HepG2 (cell line): ENCODE results near the gene ATG16L2. TPM values are rescaled to one million over a fixed set of nuclear protein-coding genes. Genes with fewer than 3 reads are reported as not detected.

ENCODE experiments used
- ERF ChIP-seq: IDR thresholded peaks from 2 replicates; pipeline ENCODE4 v1.6.1; 2018; ENCODE audit warnings: missing biosample characterization, missing genetic modification reagents
- FOXK1 ChIP-seq: sonication (generic); formaldehyde crosslinking; IDR thresholded peaks from 2 replicates; pipeline ENCODE4 v1.4.0; 2020; ENCODE audit warnings: low read depth, missing genetic modification reagents, borderline replicate concordance
- HMGXB4 ChIP-seq, 2 experiments: sonication (generic) in 1 of 2; formaldehyde crosslinking in 1 of 2; IDR thresholded peaks; 2 replicates each; pipeline versions ENCODE4 v1.4.0 to v1.6.1; 2018 to 2020; ENCODE audit warnings: missing genetic modification reagents in 2 of 2, borderline replicate concordance in 1 of 2, low read depth in 1 of 2, mild to moderate bottlenecking in 1 of 2, missing biosample characterization in 1 of 2
- KAT7 ChIP-seq: IDR thresholded peaks from 2 replicates; pipeline ENCODE4 v1.6.1; 2018; ENCODE audit warnings: borderline replicate concordance, missing compliant biosample characterization
- KLF6 ChIP-seq: IDR thresholded peaks from 2 replicates; pipeline ENCODE4 v1.8.0; 2016; ENCODE audit warnings: missing biosample characterization, missing genetic modification reagents
- MLX ChIP-seq: IDR thresholded peaks from 2 replicates; pipeline ENCODE4 v1.6.1; 2016
- POGK ChIP-seq: sonication (generic); formaldehyde crosslinking; conservative IDR thresholded peaks from 2 replicates; pipeline ENCODE4 v1.8.0; 2022; ENCODE audit warnings: mild to moderate bottlenecking, moderate library complexity, missing genetic modification reagents
- SKI ChIP-seq: fragments of 450-650 bp; IDR thresholded peaks from one replicate; pipeline ENCODE4 v1.6.1; 2018; ENCODE audit warnings: mild to moderate bottlenecking; ENCODE audit not compliant: partially characterized antibody
- SMYD3 ChIP-seq: sonication (generic); formaldehyde crosslinking; IDR thresholded peaks from 2 replicates; pipeline ENCODE4 v1.8.1; 2023; ENCODE audit warnings: mild to moderate bottlenecking, missing genetic modification reagents
- SOX6 ChIP-seq, 2 experiments: fragments of 450-650 bp in 1 of 2; sonication (generic) in 1 of 2; formaldehyde crosslinking in 1 of 2; IDR thresholded peaks; 2 replicates each; pipeline versions ENCODE4 v1.4.0 to v1.6.1; 2017 to 2020; ENCODE audit warnings: antibody characterized with exemption in 1 of 2, mild to moderate bottlenecking in 1 of 2, missing genetic modification reagents in 1 of 2
- ZMYM3 ChIP-seq: sonication (generic); formaldehyde crosslinking; IDR thresholded peaks from 2 replicates; pipeline ENCODE4 v1.5.1; 2020; ENCODE audit warnings: mild to moderate bottlenecking, missing genetic modification reagents
- ZNF275 ChIP-seq: sonication (generic); formaldehyde crosslinking; IDR thresholded peaks from 2 replicates; pipeline ENCODE4 v1.8.0; 2022; ENCODE audit warnings: missing genetic modification reagents, mild to moderate bottlenecking, inconsistent platforms, borderline replicate concordance
- ZNF280B ChIP-seq: sonication (generic); formaldehyde crosslinking; IDR thresholded peaks from 2 replicates; pipeline ENCODE4 v1.5.0; 2020; ENCODE audit warnings: missing genetic modification reagents, mild to moderate bottlenecking, borderline replicate concordance
- ZNF326 ChIP-seq: sonication (generic); formaldehyde crosslinking; IDR thresholded peaks from 2 replicates; pipeline ENCODE4 v1.4.0; 2020; ENCODE audit warnings: missing genetic modification reagents, borderline replicate concordance
- polyA plus RNA-seq, 8 experiments: library from polyadenylated mRNA; depleted of rRNA in 3 of 8; stranded (reverse) in 7 of 8; unstranded in 1 of 8; fragments of >200 nt; fragmentation: Illumina TruSeq in 4 of 8; extraction: Trizol in 4 of 8; gene quantifications; 2 replicates each; pipeline versions ENCODE4 v1.2.1 to v1.2.3, GENCODE V29; 2011 to 2016; ENCODE audit warnings: low read depth in 4 of 8, missing spikeins in 1 of 8, mixed read lengths in 1 of 8; ENCODE audit not compliant: insufficient read depth in 1 of 8
- total RNA-seq, 5 experiments: library from RNA; depleted of rRNA; stranded (reverse); fragments of >200 nt; fragmentation: Illumina TruSeq; extraction: Trizol; gene quantifications; 2 replicates each; pipeline ENCODE4 v1.2.3, GENCODE V29; 2016; ENCODE audit warnings: low read depth in 1 of 5
- TF ChIP-seq, protein P1 (sequence below): IDR thresholded peaks from 2 replicates; pipeline ENCODE4 v1.4.0; 2020; ENCODE audit warnings: mild to moderate bottlenecking, missing genetic modification reagents

The ATG16L2 gene
- total and polyA plus RNA-seq, 2 of the 13 experiments (the other 11 are each of a cell fraction or from before 2014, with no cell fraction given) = 6.2 to 14.8 TPM

DNA sequence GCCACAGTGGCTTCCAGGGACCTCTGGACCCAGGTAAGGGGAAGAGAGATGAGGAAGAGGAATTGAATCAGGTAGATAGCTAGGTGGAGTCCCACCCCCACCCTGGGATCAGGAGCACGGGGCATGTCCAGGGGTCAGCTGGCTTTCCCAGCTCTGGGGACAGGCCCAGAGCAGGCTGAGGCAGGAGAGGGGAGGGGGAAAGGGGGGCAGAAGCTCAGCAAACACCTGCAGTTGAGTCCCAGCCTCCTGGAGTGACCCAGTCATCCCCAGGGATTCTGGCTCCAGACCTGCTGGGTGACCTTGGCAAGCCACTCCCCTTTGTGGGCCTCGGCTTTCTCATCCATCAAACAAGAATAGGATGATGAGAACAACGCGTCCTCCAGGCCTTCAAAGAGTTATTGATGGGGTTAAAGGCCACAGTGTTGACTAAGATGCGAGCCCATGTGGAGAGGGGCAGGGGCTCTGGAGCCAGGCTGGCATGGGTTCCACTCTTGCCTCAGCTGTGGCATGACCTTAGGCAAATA, 36.4 kb upstream of the ATG16L2 start (continued):
- TF ChIP-seq ZMYM3 = peak; percentile 43; the same call in 1 of the 2 replicates
- TF ChIP-seq, protein P1, sequence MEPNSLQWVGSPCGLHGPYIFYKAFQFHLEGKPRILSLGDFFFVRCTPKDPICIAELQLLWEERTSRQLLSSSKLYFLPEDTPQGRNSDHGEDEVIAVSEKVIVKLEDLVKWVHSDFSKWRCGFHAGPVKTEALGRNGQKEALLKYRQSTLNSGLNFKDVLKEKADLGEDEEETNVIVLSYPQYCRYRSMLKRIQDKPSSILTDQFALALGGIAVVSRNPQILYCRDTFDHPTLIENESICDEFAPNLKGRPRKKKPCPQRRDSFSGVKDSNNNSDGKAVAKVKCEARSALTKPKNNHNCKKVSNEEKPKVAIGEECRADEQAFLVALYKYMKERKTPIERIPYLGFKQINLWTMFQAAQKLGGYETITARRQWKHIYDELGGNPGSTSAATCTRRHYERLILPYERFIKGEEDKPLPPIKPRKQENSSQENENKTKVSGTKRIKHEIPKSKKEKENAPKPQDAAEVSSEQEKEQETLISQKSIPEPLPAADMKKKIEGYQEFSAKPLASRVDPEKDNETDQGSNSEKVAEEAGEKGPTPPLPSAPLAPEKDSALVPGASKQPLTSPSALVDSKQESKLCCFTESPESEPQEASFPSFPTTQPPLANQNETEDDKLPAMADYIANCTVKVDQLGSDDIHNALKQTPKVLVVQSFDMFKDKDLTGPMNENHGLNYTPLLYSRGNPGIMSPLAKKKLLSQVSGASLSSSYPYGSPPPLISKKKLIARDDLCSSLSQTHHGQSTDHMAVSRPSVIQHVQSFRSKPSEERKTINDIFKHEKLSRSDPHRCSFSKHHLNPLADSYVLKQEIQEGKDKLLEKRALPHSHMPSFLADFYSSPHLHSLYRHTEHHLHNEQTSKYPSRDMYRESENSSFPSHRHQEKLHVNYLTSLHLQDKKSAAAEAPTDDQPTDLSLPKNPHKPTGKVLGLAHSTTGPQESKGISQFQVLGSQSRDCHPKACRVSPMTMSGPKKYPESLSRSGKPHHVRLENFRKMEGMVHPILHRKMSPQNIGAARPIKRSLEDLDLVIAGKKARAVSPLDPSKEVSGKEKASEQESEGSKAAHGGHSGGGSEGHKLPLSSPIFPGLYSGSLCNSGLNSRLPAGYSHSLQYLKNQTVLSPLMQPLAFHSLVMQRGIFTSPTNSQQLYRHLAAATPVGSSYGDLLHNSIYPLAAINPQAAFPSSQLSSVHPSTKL (CRISPR knock-in tag) = peak; percentile 82
- TF ChIP-seq ZNF275 (CRISPR knock-in tag) = no peak
- TF ChIP-seq HMGXB4 (CRISPR knock-in tag; IDR thresholded peaks at IDR 0.05; ENCODE audit: borderline replicate concordance in 1 of 2, low read depth in 1 of 2) = 0 out of 4 replicates have a peak, but pooled peaks of 1 of the 2 experiments have one; percentile 23
- TF ChIP-seq SOX6 (IDR thresholded peaks at IDR 0.05) = no peak
- peak; percentile 96 for TF ChIP-seq SOX6 (CRISPR knock-in tag; IDR thresholded peaks at IDR 0.05)
- no peak for TF ChIP-seq ZNF280B (CRISPR knock-in tag)
- no peak; the same call in 1 of the 2 replicates for TF ChIP-seq ERF (CRISPR knock-in tag)
- TF ChIP-seq POGK (CRISPR knock-in tag) = no peak
- no peak for TF ChIP-seq KLF6 (CRISPR knock-in tag)
- no peak for TF ChIP-seq SMYD3 (CRISPR knock-in tag)
- peak; percentile 15 for TF ChIP-seq SKI
- TF ChIP-seq ZNF326 (CRISPR knock-in tag) = no peak
- no peak for TF ChIP-seq KAT7
- TF ChIP-seq MLX (CRISPR knock-in tag) = peak; percentile 70; the same call in 1 of the 2 replicates
- TF ChIP-seq FOXK1 (CRISPR knock-in tag) = peak; percentile 51; the same call in 1 of the 2 replicates
